K562 (cell line): ENCODE measurements around the gene EGR1. TPM values are rescaled to one million over a fixed set of nuclear protein-coding genes. Genes with fewer than 3 reads are reported as not detected.
A peak's percentile ranks its signal among the peaks of the same experiment; 100 is the strongest.

Experiments used
- ARNT ChIP-seq, 2 experiments: fragments of 450-650 bp; IDR thresholded peaks; 2 replicates each; pipeline ENCODE4 v1.6.1; 2016; ENCODE audit warnings: mild to moderate bottlenecking in 1 of 2
- DACH1 ChIP-seq: fragments of 450-650 bp; IDR thresholded peaks from 2 replicates; pipeline ENCODE4 v1.6.1; 2018; ENCODE audit not compliant: partially characterized antibody
- ELF2 ChIP-seq: fragments of 250-450 bp; sonication (Bioruptor Pico); IDR thresholded peaks from 2 replicates; pipeline ENCODE4 v1.5.0; 2021; ENCODE audit warnings: mild to moderate bottlenecking
- HDAC2 ChIP-seq: fragments of 450-650 bp; IDR thresholded peaks from 2 replicates; pipeline ENCODE4 v1.6.1; 2016; ENCODE audit warnings: mild to moderate bottlenecking
- MECOM ChIP-seq: fragments of 250-450 bp; sonication (Bioruptor Pico); IDR thresholded peaks from 2 replicates; pipeline ENCODE4 v1.8.0; 2022; ENCODE audit warnings: inconsistent platforms
- MTA1 ChIP-seq: fragments of 450-650 bp; IDR thresholded peaks from 2 replicates; pipeline ENCODE4 v1.6.1; 2017; ENCODE audit warnings: borderline replicate concordance
- MTA2 ChIP-seq: fragments of 450-650 bp; IDR thresholded peaks from 2 replicates; pipeline ENCODE4 v1.6.1; 2016; ENCODE audit warnings: low read depth
- PCBP1 ChIP-seq: fragments of 200-400 bp; formaldehyde crosslinking; IDR thresholded peaks from 2 replicates; pipeline ENCODE4 v1.6.1; 2018; ENCODE audit warnings: mild to moderate bottlenecking, low read depth, low read length; ENCODE audit not compliant: poor library complexity, severe bottlenecking
- PRMT5 ChIP-seq: sonication (generic); formaldehyde crosslinking; IDR thresholded peaks from 2 replicates; pipeline ENCODE4 v1.5.0; 2020; ENCODE audit warnings: missing genetic modification reagents
- PYGO2 ChIP-seq: fragments of 450-650 bp; IDR thresholded peaks from 2 replicates; pipeline ENCODE4 v1.6.1; 2016; ENCODE audit warnings: mild to moderate bottlenecking, missing genetic modification characterization, moderate library complexity, missing compliant biosample characterization
- RNF2 ChIP-seq: sonication (generic); IDR thresholded peaks from 2 replicates; pipeline ENCODE4 v1.6.1; 2016
- SNIP1 ChIP-seq: fragments of 450-650 bp; IDR thresholded peaks from 2 replicates; pipeline ENCODE4 v1.7.1; 2017; ENCODE audit warnings: low read depth, mild to moderate bottlenecking
- TBP ChIP-seq: optimal IDR thresholded peaks from 2 replicates; pipeline ENCODE3; 2011; ENCODE audit warnings: low read depth, low read length, improper control_type of control experiment
- TCF3 ChIP-seq: sonication (generic); formaldehyde crosslinking; IDR thresholded peaks from 2 replicates; pipeline ENCODE4 v1.4.0; 2020; ENCODE audit warnings: mild to moderate bottlenecking, missing genetic modification reagents
- ZC3H8 ChIP-seq: fragments of 450-650 bp; IDR thresholded peaks from 2 replicates; pipeline ENCODE4 v1.6.1; 2017
- ZFPM2 ChIP-seq: fragments of 250-450 bp; sonication (Bioruptor Pico); IDR thresholded peaks from 2 replicates; pipeline ENCODE4 v1.5.1; 2022; ENCODE audit warnings: mild to moderate bottlenecking
- ZNF384 ChIP-seq: IDR thresholded peaks from 2 replicates; pipeline ENCODE4 v1.6.1; 2012; ENCODE audit warnings: low read depth, low read length, improper control_type of control experiment
- polyA plus RNA-seq, 8 experiments: library from polyadenylated mRNA; depleted of rRNA in 4 of 8; stranded (reverse) in 5 of 8; unstranded in 3 of 8; fragments of >200 nt; fragmentation: Nextera tagmentation in 2 of 8; fragmentation: Illumina TruSeq in 1 of 8; extraction: Ambion mirVana in 2 of 8; extraction: Trizol in 1 of 8; gene quantifications; 2 replicates each; pipeline versions ENCODE4 v1.2.1 to v1.2.3, GENCODE V29; 2011 to 2014; ENCODE audit warnings: inconsistent platforms in 1 of 8, missing spikeins in 1 of 8
- total RNA-seq, 7 experiments: library from RNA; depleted of rRNA in 6 of 7; stranded (reverse); fragments of >200 nt in 6 of 7; fragmentation: Illumina TruSeq in 2 of 7; extraction: Trizol in 2 of 7; gene quantifications; 2 replicates each; pipeline versions ENCODE4 v1.2.1 to v1.2.3, GENCODE V29; 2011 to 2021; ENCODE audit warnings: low replicate concordance in 1 of 7
- TF ChIP-seq, protein P1 (sequence below): fragments of 250-450 bp; sonication (Bioruptor Pico); IDR thresholded peaks from 2 replicates; pipeline ENCODE4 v1.5.0; 2021; ENCODE audit warnings: mild to moderate bottlenecking, borderline replicate concordance
- TF ChIP-seq, protein P2 (sequence below): sonication (generic); formaldehyde crosslinking; IDR thresholded peaks from 2 replicates; pipeline ENCODE4 v1.8.0; 2022; ENCODE audit warnings: missing genetic modification reagents, mild to moderate bottlenecking, moderate library complexity, borderline replicate concordance
- TF ChIP-seq, protein P3 (sequence below): fragments of 450-650 bp; formaldehyde crosslinking; IDR thresholded peaks from 2 replicates; pipeline ENCODE4 v1.4.0; 2020; ENCODE audit warnings: mild to moderate bottlenecking, moderate library complexity
- TF ChIP-seq, protein P4 (sequence below): fragments of 450-650 bp; IDR thresholded peaks from 2 replicates; pipeline ENCODE4 v1.6.1; 2018; ENCODE audit warnings: mild to moderate bottlenecking, low read depth; ENCODE audit not compliant: partially characterized antibody
- TF ChIP-seq, protein P5 (sequence below): fragments of 450-650 bp; IDR thresholded peaks from 2 replicates; pipeline ENCODE4 v1.6.1; 2016; ENCODE audit warnings: borderline replicate concordance

The EGR1 gene
- total and polyA plus RNA-seq, 9 of the 15 experiments (the other 6 are each of a cell fraction or from before 2014, with no cell fraction given) = 1.3 to 132 (median 21.5) TPM

DNA sequence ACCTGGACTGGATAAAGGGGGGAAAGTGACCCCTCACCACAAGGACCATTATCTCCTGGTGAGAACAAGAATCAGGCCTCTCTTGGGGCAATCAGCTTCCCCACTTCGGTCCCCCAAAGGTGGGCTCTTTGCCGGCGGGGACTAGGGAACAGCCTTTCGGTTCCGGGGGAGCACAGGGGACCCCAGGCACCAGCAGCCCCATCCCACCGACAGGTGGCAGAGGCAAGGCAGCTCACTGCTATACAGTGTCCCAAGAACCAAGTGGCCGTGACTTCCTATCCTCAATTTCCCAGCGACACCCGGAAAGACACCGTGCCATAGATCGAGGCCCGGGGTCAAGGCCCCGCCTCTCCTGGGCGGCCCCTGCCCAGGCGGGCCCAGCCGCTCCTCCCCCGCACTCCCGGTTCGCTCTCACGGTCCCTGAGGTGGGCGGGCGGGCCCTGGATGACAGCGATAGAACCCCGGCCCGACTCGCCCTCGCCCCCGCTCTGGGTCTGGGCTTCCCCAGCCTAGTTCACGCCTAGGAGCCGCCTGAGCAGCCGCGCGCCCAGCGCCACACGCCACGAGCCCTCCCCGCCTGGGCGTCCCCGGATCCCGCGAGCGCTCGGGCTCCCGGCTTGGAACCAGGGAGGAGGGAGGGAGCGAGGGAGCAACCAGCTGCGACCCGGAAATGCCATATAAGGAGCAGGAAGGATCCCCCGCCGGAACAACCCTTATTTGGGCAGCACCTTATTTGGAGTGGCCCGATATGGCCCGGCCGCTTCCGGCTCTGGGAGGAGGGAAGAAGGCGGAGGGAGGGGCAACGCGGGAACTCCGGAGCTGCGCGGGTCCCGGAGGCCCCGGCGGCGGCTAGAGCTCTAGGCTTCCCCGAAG lies 655 bp upstream of the EGR1 start (continued):
- TF ChIP-seq MTA2 (no peak), HDAC2 (no peak), ZC3H8 (no peak), ELF2 (CRISPR knock-in tag) (peak; percentile 67), TCF3 (CRISPR knock-in tag) (peak; percentile 65), ZNF384 (no peak), PRMT5 (no peak), PCBP1 (peak; percentile 18), DACH1 (no peak), RNF2 (peak; percentile 91), SNIP1 (no peak), PYGO2 (tag) (no peak), TBP (no peak), ARNT (IDR thresholded peaks at IDR 0.05) (no peak), ZFPM2 (CRISPR knock-in tag) (no peak), MTA1 (peak; percentile 74), MECOM (CRISPR knock-in tag) (no peak; the same call in 1 of the 2 replicates)
- TF ChIP-seq, protein P1, sequence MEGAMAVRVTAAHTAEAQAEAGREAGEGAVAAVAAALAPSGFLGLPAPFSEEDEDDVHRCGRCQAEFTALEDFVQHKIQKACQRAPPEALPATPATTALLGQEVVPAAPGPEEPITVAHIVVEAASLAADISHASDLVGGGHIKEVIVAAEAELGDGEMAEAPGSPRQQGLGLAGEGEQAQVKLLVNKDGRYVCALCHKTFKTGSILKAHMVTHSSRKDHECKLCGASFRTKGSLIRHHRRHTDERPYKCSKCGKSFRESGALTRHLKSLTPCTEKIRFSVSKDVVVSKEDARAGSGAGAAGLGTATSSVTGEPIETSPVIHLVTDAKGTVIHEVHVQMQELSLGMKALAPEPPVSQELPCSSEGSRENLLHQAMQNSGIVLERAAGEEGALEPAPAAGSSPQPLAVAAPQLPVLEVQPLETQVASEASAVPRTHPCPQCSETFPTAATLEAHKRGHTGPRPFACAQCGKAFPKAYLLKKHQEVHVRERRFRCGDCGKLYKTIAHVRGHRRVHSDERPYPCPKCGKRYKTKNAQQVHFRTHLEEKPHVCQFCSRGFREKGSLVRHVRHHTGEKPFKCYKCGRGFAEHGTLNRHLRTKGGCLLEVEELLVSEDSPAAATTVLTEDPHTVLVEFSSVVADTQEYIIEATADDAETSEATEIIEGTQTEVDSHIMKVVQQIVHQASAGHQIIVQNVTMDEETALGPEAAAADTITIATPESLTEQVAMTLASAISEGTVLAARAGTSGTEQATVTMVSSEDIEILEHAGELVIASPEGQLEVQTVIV = no peak
- TF ChIP-seq, protein P2, sequence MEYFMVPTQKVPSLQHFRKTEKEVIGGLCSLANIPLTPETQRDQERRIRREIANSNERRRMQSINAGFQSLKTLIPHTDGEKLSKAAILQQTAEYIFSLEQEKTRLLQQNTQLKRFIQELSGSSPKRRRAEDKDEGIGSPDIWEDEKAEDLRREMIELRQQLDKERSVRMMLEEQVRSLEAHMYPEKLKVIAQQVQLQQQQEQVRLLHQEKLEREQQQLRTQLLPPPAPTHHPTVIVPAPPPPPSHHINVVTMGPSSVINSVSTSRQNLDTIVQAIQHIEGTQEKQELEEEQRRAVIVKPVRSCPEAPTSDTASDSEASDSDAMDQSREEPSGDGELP (CRISPR knock-in tag) = peak; percentile 97
- TF ChIP-seq, protein P3, sequence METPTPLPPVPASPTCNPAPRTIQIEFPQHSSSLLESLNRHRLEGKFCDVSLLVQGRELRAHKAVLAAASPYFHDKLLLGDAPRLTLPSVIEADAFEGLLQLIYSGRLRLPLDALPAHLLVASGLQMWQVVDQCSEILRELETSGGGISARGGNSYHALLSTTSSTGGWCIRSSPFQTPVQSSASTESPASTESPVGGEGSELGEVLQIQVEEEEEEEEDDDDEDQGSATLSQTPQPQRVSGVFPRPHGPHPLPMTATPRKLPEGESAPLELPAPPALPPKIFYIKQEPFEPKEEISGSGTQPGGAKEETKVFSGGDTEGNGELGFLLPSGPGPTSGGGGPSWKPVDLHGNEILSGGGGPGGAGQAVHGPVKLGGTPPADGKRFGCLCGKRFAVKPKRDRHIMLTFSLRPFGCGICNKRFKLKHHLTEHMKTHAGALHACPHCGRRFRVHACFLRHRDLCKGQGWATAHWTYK (CRISPR knock-in tag) = no peak; the same call in 1 of the 2 replicates
- TF ChIP-seq, protein P4, sequence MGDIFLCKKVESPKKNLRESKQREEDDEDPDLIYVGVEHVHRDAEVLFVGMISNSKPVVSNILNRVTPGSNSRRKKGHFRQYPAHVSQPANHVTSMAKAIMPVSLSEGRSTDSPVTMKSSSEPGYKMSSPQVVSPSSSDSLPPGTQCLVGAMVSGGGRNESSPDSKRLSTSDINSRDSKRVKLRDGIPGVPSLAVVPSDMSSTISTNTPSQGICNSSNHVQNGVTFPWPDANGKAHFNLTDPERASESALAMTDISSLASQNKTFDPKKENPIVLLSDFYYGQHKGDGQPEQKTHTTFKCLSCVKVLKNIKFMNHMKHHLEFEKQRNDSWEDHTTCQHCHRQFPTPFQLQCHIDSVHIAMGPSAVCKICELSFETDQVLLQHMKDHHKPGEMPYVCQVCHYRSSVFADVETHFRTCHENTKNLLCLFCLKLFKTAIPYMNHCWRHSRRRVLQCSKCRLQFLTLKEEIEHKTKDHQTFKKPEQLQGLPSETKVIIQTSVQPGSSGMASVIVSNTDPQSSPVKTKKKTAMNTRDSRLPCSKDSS = no peak
- TF ChIP-seq, protein P5, sequence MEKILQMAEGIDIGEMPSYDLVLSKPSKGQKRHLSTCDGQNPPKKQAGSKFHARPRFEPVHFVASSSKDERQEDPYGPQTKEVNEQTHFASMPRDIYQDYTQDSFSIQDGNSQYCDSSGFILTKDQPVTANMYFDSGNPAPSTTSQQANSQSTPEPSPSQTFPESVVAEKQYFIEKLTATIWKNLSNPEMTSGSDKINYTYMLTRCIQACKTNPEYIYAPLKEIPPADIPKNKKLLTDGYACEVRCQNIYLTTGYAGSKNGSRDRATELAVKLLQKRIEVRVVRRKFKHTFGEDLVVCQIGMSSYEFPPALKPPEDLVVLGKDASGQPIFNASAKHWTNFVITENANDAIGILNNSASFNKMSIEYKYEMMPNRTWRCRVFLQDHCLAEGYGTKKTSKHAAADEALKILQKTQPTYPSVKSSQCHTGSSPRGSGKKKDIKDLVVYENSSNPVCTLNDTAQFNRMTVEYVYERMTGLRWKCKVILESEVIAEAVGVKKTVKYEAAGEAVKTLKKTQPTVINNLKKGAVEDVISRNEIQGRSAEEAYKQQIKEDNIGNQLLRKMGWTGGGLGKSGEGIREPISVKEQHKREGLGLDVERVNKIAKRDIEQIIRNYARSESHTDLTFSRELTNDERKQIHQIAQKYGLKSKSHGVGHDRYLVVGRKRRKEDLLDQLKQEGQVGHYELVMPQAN = peak; percentile 72
